ENCODE results near the gene RGS16. TPM values are rescaled to one million over a fixed set of nuclear protein-coding genes. Genes with fewer than 3 reads are reported as not detected.
A peak's percentile ranks its signal among the peaks of the same experiment; 100 is the strongest.

Gene RGS16
- total RNA-seq, 4 donors from 2014 or later = 1.2 to 3.9 (median 3.5) TPM; not detected in 1

DNA sequence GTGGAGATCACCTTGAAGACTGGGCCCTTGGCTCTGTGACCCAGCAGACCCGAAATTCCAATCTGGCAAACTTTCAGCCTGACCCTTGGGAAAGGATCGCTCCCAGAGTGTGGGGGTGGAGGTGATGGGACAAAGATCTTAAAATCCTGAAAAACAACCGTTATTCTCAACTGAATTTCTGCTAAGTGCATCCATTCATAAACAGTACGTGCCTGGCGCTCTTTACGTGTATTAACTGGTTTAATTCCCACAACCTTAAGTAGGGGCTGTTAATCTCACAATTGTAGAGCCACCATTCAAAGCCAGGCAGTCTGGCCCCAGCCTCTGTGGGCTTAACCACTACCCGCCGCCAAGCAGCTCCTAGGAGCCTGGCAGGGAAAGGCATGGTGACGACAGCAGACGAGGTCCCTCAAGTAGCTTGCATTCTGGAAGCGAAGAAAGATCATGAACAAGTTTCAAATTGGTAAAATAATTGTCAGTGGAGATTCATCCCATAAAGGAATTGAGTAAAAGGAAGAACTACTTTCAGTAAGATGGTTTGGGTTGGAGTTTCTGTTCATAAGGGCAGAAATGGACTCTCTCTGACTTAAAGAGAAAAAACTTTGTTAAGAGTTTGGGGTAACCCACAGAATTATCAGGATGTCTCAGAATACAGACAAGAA is 11.4 kb upstream of the RGS16 start:
- peak; percentile 63 for DNase-seq
- H3K27ac ChIP-seq = peak overlapping the region; percentile 91 to 95
- TF ChIP-seq, protein P1, sequence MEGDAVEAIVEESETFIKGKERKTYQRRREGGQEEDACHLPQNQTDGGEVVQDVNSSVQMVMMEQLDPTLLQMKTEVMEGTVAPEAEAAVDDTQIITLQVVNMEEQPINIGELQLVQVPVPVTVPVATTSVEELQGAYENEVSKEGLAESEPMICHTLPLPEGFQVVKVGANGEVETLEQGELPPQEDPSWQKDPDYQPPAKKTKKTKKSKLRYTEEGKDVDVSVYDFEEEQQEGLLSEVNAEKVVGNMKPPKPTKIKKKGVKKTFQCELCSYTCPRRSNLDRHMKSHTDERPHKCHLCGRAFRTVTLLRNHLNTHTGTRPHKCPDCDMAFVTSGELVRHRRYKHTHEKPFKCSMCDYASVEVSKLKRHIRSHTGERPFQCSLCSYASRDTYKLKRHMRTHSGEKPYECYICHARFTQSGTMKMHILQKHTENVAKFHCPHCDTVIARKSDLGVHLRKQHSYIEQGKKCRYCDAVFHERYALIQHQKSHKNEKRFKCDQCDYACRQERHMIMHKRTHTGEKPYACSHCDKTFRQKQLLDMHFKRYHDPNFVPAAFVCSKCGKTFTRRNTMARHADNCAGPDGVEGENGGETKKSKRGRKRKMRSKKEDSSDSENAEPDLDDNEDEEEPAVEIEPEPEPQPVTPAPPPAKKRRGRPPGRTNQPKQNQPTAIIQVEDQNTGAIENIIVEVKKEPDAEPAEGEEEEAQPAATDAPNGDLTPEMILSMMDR (IDR thresholded peaks at IDR 0.05) = no peak
- no peak for TF ChIP-seq POLR2A (IDR thresholded peaks at IDR 0.05)
- H3K4me3 ChIP-seq = peak overlapping the region; percentile 43
- no peaks in the 10 kb centered on the region for H3K4me1 ChIP-seq
- H3K36me3 ChIP-seq = no peaks in the 10 kb centered on the region
- no peaks in the 10 kb centered on the region for H3K27me3 ChIP-seq
- H3K9me3 ChIP-seq = no peaks in the 10 kb centered on the region
- intact Hi-C loops (cut with DNase I; ENCODE audit: low total_unique reads) = no loop called here

DNA sequence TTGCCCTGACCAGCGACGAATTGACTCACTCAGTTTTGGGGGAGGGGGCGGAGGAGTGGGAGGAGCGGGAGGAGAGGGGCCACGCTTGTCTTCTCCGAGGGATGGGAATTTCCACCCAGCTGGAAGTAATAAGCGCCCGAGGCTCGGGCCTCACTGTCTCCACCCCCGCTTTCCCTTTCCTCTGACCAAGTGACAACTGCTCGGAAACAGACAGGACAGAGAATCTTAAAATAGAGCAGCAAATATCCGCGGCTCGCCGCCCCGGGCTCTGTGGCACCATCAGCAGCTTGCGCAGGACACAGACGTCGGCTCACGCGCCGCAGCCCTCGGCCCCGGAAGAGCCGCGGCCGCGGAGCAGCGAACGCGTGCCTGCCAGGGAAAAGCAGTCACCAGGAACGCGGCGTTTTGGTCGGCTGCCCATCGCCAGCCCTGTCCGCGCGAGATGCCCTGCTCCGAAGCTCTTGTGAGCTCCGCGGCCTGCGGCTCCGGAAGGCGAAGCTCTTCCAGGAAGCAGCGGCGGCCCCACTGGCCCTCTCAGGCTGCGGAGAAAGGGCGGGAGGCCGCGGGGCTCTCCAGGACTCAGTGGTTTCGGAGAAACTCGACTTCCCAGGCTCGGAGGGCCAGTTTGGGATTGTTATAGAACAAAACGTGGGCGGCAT is 10.7 kb upstream of the RGS16 start:
- TF ChIP-seq, protein P1 (IDR thresholded peaks at IDR 0.05) = no peak
- TF ChIP-seq POLR2A (IDR thresholded peaks at IDR 0.05) = peak; percentile 47 to 54
- peak overlapping the region; percentile 43 for H3K4me3 ChIP-seq
- no peaks in the 10 kb centered on the region for H3K9me3 ChIP-seq
- intact Hi-C loops (cut with DNase I; ENCODE audit: low total_unique reads) = no loop called here
- H3K27ac ChIP-seq = peak overlapping the region; percentile 91 to 95
- no peaks in the 10 kb centered on the region for H3K27me3 ChIP-seq
- DNase-seq = peak; percentile 82 to 85
- no peaks in the 10 kb centered on the region for H3K36me3 ChIP-seq
- no peaks in the 10 kb centered on the region for H3K4me1 ChIP-seq

DNA sequence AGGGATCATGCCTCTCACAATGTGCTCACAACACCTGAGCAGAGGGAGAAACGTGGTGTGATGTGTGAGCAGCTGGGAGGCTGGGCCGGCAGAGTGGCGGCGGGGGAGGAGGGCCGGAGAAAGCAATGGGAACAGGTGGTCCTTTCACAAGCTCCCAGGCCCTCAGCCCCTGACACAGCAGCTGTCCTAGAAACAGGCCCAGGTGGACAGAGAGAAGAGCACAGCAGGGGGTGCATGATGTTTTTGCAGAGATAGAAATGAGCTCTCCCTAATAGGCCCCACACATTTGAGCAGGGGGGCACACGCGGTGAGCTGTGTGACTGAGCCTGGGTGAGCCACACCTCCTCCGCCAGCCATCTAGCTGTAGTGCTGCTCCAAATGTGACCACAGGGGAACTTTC is 7.6 kb upstream of the RGS16 start:
- no peak for DNase-seq
- intact Hi-C loops (cut with DNase I; ENCODE audit: low total_unique reads) = no loop called here
- Histone ChIP-seq H3K9me3 (no peaks in the 10 kb centered on the region), H3K36me3 (no peaks in the 10 kb centered on the region), H3K4me1 (no peaks in the 10 kb centered on the region), H3K27me3 (no peaks in the 10 kb centered on the region), H3K27ac (no peak overlapping the region), H3K4me3 (no peak overlapping the region)
- TF ChIP-seq, protein P1 (IDR thresholded peaks at IDR 0.05) = no peak
- no peak for TF ChIP-seq POLR2A (IDR thresholded peaks at IDR 0.05)

GRCh38 chr1:182611326-182611725 is 7.1 kb upstream of the RGS16 start:
- Histone ChIP-seq H3K27ac (no peak overlapping the region), H3K36me3 (no peaks in the 10 kb centered on the region), H3K4me1 (no peaks in the 10 kb centered on the region), H3K4me3 (no peak overlapping the region), H3K27me3 (no peaks in the 10 kb centered on the region), H3K9me3 (no peaks in the 10 kb centered on the region)
- intact Hi-C loops (cut with DNase I; ENCODE audit: low total_unique reads) = no loop called here
- no peak for TF ChIP-seq POLR2A (IDR thresholded peaks at IDR 0.05)
- DNase-seq = no peak

GRCh38 chr1:182610606-182611194 is 6.5 kb upstream of the RGS16 start:
- Histone ChIP-seq H3K4me1 (no peaks in the 10 kb centered on the region), H3K9me3 (no peaks in the 10 kb centered on the region), H3K27me3 (no peaks in the 10 kb centered on the region), H3K4me3 (no peak overlapping the region), H3K27ac (no peak overlapping the region), H3K36me3 (no peaks in the 10 kb centered on the region)
- TF ChIP-seq, protein P1 (IDR thresholded peaks at IDR 0.05) = no peak
- TF ChIP-seq POLR2A (IDR thresholded peaks at IDR 0.05) = no peak
- no peak for DNase-seq
- intact Hi-C loops (cut with DNase I; ENCODE audit: low total_unique reads) = no loop called here

Measured in uterus (tissue), 4 donors.